RWPE1 (cell line): ENCODE measurements around the gene CD84.
"Not testable (repeated sequence)": the region's sequence is repeated elsewhere in the genome, so short reads cannot be mapped to it uniquely, and the experiment has no call there.

ENCODE experiments used
- CTCF ChIA-PET: fragments of 350-600 bp; sonication (Branson Sonifier 250); formaldehyde crosslinking; extraction: SDS; loops from one replicate; lab custom pipeline; 2021; lab: Yijun Ruan, JAX
- POLR2A ChIA-PET: fragments of 400-600 bp; formaldehyde crosslinking; extraction: SDS; loops from one replicate; lab custom pipeline; 2020; ENCODE audit warnings: antibody characterized with exemption; ENCODE audit not compliant: low non-redundant PET; lab: Yijun Ruan, JAX
- DNase-seq: peaks from one replicate; pipeline ENCODE4 v3.0.0; 2012; ENCODE audit warnings: low spot score
- H3K27ac ChIP-seq: fragments of 450-650 bp; 2 replicates; pipeline ENCODE4 v1.5.1; 2017
- CTCF ChIP-seq: fragments of 450-650 bp; conservative IDR thresholded peaks from 2 replicates; pipeline ENCODE4 v1.5.1; 2017; ENCODE audit warnings: low read depth, mild to moderate bottlenecking

CD84 gene

GRCh38 chr1:160567858-160568682, 11.2 kb downstream of the CD84 start:
- ChIA-PET CTCF (interaction anchor here (0.6 kb wide), 1 partner anchor 436 kb away, joined by 3 read pairs; no protein-coding TSS in a partner anchor), POLR2A (no interaction called here)
- H3K27ac ChIP-seq: no peak overlapping the region
- no peak for TF ChIP-seq CTCF
- no peak for DNase-seq

- DNase-seq: no peak
- no peak overlapping the region for H3K27ac ChIP-seq
- TF ChIP-seq CTCF: no peak
- POLR2A ChIA-PET: no interaction called here
- CTCF ChIA-PET: no interaction called here
These were observed 12.0 kb downstream of the CD84 start for GRCh38 chr1:160567341-160567740.

- POLR2A ChIA-PET: no interaction called here
These were observed 13.7 kb downstream of the CD84 start for GRCh38 chr1:160565564-160565963.

GRCh38 chr1:160563230-160563629, 16.1 kb downstream of the CD84 start:
- DNase-seq, H3K27ac ChIP-seq, POLR2A ChIA-PET, CTCF ChIA-PET: not testable (repeated sequence)

More at GRCh38 chr1:160565564-160565963, 13.7 kb downstream of the CD84 start:
- TF ChIP-seq CTCF: no peak
- no peak for DNase-seq
- H3K27ac ChIP-seq: no peak overlapping the region
- CTCF ChIA-PET: interaction anchor here (0.6 to 0.9 kb wide), 2 partner anchors 21 to 109 kb away, joined by 3 read pairs; no protein-coding TSS in a partner anchor

GRCh38 chr1:160562745-160563144, 16.6 kb downstream of the CD84 start:
- POLR2A ChIA-PET, H3K27ac ChIP-seq, DNase-seq, CTCF ChIA-PET: not testable (repeated sequence)

- H3K27ac ChIP-seq: no peak overlapping the region
- DNase-seq: no peak
- ChIA-PET POLR2A (no interaction called here), CTCF (no interaction called here)
- TF ChIP-seq CTCF: no peak
These were observed 18.5 kb downstream of the CD84 start for GRCh38 chr1:160560806-160561205.

GRCh38 chr1:160560045-160560705, 19.1 kb downstream of the CD84 start:
- no peak overlapping the region for H3K27ac ChIP-seq
- TF ChIP-seq CTCF: no peak
- POLR2A ChIA-PET: no interaction called here
- no peak for DNase-seq
- CTCF ChIA-PET: no interaction called here

- POLR2A ChIA-PET, CTCF ChIA-PET, H3K27ac ChIP-seq, DNase-seq: not testable (repeated sequence)
These were observed 19.9 kb downstream of the CD84 start for GRCh38 chr1:160559437-160559836.
